Ishikawa (cell line): ENCODE results near the gene UAP1L1.

Experiments
- CEBPB ChIP-seq: IDR thresholded peaks from 2 replicates; pipeline ENCODE4 v1.6.1; 2012
- CREB1 ChIP-seq: IDR thresholded peaks from 2 replicates; pipeline ENCODE4 v1.6.1; 2012; ENCODE audit warnings: low read depth
- EGR1 ChIP-seq: IDR thresholded peaks from 2 replicates; pipeline ENCODE4 v1.6.1; 2012
- EP300 ChIP-seq: IDR thresholded peaks from 2 replicates; pipeline ENCODE4 v1.6.1; 2012; ENCODE audit warnings: borderline replicate concordance
- FOXM1 ChIP-seq: IDR thresholded peaks from 2 replicates; pipeline ENCODE4 v1.6.1; 2012; ENCODE audit warnings: low read depth, borderline replicate concordance
- RAD21 ChIP-seq: IDR thresholded peaks from 2 replicates; pipeline ENCODE4 v1.6.1; 2012; ENCODE audit warnings: low read depth
- TAF1 ChIP-seq: IDR thresholded peaks from 2 replicates; pipeline ENCODE4 v1.6.1; 2012; ENCODE audit warnings: low read depth, mild to moderate bottlenecking
- TCF12 ChIP-seq: IDR thresholded peaks from 2 replicates; pipeline ENCODE4 v1.6.1; 2012; ENCODE audit warnings: low read depth
- TEAD4 ChIP-seq: IDR thresholded peaks from 2 replicates; pipeline ENCODE4 v1.6.1; 2012
- YY1 ChIP-seq: IDR thresholded peaks from 2 replicates; pipeline ENCODE4 v1.6.1; 2012; ENCODE audit warnings: low read depth
- ZBTB7A ChIP-seq: IDR thresholded peaks from 2 replicates; pipeline ENCODE4 v1.6.1; 2012; ENCODE audit warnings: low read depth
- TF ChIP-seq, protein P1 (sequence below): IDR thresholded peaks from 2 replicates; pipeline ENCODE4 v1.6.1; 2012; ENCODE audit warnings: low read depth, mild to moderate bottlenecking
- TF ChIP-seq, protein P2 (sequence below): IDR thresholded peaks from 2 replicates; pipeline ENCODE4 v1.6.1; 2012

DNA sequence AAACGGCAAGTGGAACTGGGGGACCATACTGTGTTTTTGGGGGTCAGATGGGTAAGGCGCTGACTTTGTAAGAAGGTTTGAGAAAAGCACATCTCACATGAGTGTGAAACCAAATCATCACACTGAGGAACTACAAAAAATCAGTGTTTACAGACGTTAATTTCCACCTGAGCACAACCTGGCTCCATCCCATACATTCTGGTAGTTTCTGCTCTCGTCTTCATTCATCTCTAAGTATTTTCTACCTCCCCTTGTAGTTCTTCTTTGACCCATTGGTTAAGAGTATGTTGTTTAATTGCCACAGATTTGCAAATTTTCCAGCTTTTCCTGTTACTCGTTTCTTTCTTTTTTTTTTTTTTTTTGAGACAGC lies 46.1 kb downstream of the UAP1L1 start:
- TF ChIP-seq CEBPB (no peak), EP300 (no peak), RAD21 (no peak), ZBTB7A (no peak), CREB1 (no peak), EGR1 (no peak), TEAD4 (no peak), TAF1 (no peak), YY1 (no peak), TCF12 (no peak), FOXM1 (no peak)
- TF ChIP-seq, protein P1, sequence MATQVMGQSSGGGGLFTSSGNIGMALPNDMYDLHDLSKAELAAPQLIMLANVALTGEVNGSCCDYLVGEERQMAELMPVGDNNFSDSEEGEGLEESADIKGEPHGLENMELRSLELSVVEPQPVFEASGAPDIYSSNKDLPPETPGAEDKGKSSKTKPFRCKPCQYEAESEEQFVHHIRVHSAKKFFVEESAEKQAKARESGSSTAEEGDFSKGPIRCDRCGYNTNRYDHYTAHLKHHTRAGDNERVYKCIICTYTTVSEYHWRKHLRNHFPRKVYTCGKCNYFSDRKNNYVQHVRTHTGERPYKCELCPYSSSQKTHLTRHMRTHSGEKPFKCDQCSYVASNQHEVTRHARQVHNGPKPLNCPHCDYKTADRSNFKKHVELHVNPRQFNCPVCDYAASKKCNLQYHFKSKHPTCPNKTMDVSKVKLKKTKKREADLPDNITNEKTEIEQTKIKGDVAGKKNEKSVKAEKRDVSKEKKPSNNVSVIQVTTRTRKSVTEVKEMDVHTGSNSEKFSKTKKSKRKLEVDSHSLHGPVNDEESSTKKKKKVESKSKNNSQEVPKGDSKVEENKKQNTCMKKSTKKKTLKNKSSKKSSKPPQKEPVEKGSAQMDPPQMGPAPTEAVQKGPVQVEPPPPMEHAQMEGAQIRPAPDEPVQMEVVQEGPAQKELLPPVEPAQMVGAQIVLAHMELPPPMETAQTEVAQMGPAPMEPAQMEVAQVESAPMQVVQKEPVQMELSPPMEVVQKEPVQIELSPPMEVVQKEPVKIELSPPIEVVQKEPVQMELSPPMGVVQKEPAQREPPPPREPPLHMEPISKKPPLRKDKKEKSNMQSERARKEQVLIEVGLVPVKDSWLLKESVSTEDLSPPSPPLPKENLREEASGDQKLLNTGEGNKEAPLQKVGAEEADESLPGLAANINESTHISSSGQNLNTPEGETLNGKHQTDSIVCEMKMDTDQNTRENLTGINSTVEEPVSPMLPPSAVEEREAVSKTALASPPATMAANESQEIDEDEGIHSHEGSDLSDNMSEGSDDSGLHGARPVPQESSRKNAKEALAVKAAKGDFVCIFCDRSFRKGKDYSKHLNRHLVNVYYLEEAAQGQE: no peak
- TF ChIP-seq, protein P2, sequence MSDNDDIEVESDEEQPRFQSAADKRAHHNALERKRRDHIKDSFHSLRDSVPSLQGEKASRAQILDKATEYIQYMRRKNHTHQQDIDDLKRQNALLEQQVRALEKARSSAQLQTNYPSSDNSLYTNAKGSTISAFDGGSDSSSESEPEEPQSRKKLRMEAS: no peak
